CD4-positive, alpha-beta T cell treated with Interleukin-15 for 1 hour (primary cell): ENCODE measurements around the gene MAF.
A peak's percentile ranks its signal among the peaks of the same experiment; 100 is the strongest.

Experiments used
- DNase-seq: peaks from one replicate; pipeline ENCODE4 v3.0.0-alpha.2; 2020

MAF gene

GRCh38 chr16:79600638-79601091 is at the start of gene MAF:
TSS of gene MAF (minus strand) at chr16:79600737. CDS start at chr16:79599902, 835 bp downstream.
- DNase-seq = peak; percentile 89

GRCh38 chr16:79648826-79649225 is 48.3 kb upstream of the MAF start:
- no peak for DNase-seq

GRCh38 chr16:79647586-79647985 is 47.0 kb upstream of the MAF start:
- no peak for DNase-seq

- DNase-seq = no peak
Observed at GRCh38 chr16:79645701-79646100, 45.2 kb upstream of the MAF start.

GRCh38 chr16:79644971-79645667 is 44.6 kb upstream of the MAF start:
- no peak for DNase-seq

- DNase-seq = no peak
Observed at GRCh38 chr16:79642652-79643051, 42.1 kb upstream of the MAF start.

- no peak for DNase-seq
Observed at GRCh38 chr16:79640513-79641360, 40.2 kb upstream of the MAF start.

GRCh38 chr16:79639576-79640311 is 39.2 kb upstream of the MAF start:
- no peak for DNase-seq

- DNase-seq = no peak
Observed at GRCh38 chr16:79638386-79638785, 37.8 kb upstream of the MAF start.

- no peak for DNase-seq
Observed at GRCh38 chr16:79635488-79635887, 35.0 kb upstream of the MAF start.

- DNase-seq = no peak
Observed at GRCh38 chr16:79634298-79634697, 33.8 kb upstream of the MAF start.

GRCh38 chr16:79632289-79632688 is 31.8 kb upstream of the MAF start:
- DNase-seq = no peak

- DNase-seq = no peak
Observed at GRCh38 chr16:79628988-79629387, 28.5 kb upstream of the MAF start.

GRCh38 chr16:79628501-79628975 is 28.0 kb upstream of the MAF start:
- no peak for DNase-seq

- no peak for DNase-seq
Observed at GRCh38 chr16:79627092-79627491, 26.6 kb upstream of the MAF start.

- DNase-seq = no peak
Observed at GRCh38 chr16:79625738-79626137, 25.2 kb upstream of the MAF start.

GRCh38 chr16:79623824-79624223 is 23.3 kb upstream of the MAF start:
- no peak for DNase-seq

- DNase-seq = no peak
Observed at GRCh38 chr16:79623062-79623461, 22.5 kb upstream of the MAF start.

- DNase-seq = no peak
Observed at GRCh38 chr16:79621027-79621426, 20.5 kb upstream of the MAF start.

GRCh38 chr16:79618692-79619050 is 18.1 kb upstream of the MAF start:
- no peak for DNase-seq

- DNase-seq = no peak
Observed at GRCh38 chr16:79618041-79618691, 17.6 kb upstream of the MAF start.

GRCh38 chr16:79613009-79613408 is 12.5 kb upstream of the MAF start:
- no peak for DNase-seq

GRCh38 chr16:79612207-79612606 is 11.7 kb upstream of the MAF start:
- no peak for DNase-seq
